ENCODE measurements around the gene TRAFD1. TPM values are rescaled to one million over a fixed set of nuclear protein-coding genes. Genes with fewer than 3 reads are reported as not detected.

The TRAFD1 gene
- total and polyA plus RNA-seq, 2 donors (not counting 3 experiments of a cell fraction or from before 2014, with no cell fraction given), result 20.3 to 24.9 TPM

- Histone ChIP-seq H3K27me3 (ENCODE audit: control insufficient read depth in 2 of 2, insufficient read depth in 2 of 2, low read length in 2 of 2) (no peaks in the 10 kb centered on the region), H3K27ac (ENCODE audit: insufficient read depth, low read depth, low read length) (no peak overlapping the region), H3K4me3 (replicated peaks in 1 of 3; ENCODE audit: insufficient read depth in 1 of 3, low read depth in 1 of 3, low read length in 3 of 3) (no peak overlapping the region), H3K9me1 (replicated peaks; ENCODE audit: control insufficient read depth, extremely low read depth, insufficient read depth, low read length) (no peaks in the 10 kb centered on the region), H4K20me1 (replicated peaks; ENCODE audit: control insufficient read depth, extremely low read depth, insufficient read depth, low read length) (no peaks in the 10 kb centered on the region), H3K36me3 (ENCODE audit: control insufficient read depth in 2 of 2, extremely low read depth in 1 of 2, insufficient read depth in 2 of 2, low read length in 2 of 2) (peaks cover 19% of the 10 kb centered on the region in 2 experiments), H3K4me1 (ENCODE audit: control insufficient read depth, extremely low read depth, insufficient read depth, low read length) (peaks cover 3% of the 10 kb centered on the region), H3K9ac (replicated peaks; ENCODE audit: extremely low read depth, insufficient read depth, low read length) (no peak overlapping the region), H3K4me2 (ENCODE audit: insufficient read depth, low read length) (no peak overlapping the region), H3K9me3 (replicated peaks; ENCODE audit: control insufficient read depth, insufficient read depth, low read length) (no peaks in the 10 kb centered on the region), H2AFZ (ENCODE audit: low read depth, low read length) (no peak overlapping the region), H3K79me2 (ENCODE audit: control insufficient read depth, insufficient read depth, low read length) (no peaks in the 10 kb centered on the region)
- POLR2A ChIA-PET, result no interaction called here
- TF ChIP-seq MAX (IDR thresholded peaks at IDR 0.05; ENCODE audit: insufficient read depth, insufficient read length), result no peak
- TF ChIP-seq MYC (IDR thresholded peaks at IDR 0.05; ENCODE audit: low read depth, low read length), result no peak
- no peak for TF ChIP-seq EZH2 (IDR thresholded peaks at IDR 0.05; ENCODE audit: borderline replicate concordance, low read depth, low read length, severe bottlenecking)
- no peak for TF ChIP-seq POLR2AphosphoS5 (IDR thresholded peaks at IDR 0.05; ENCODE audit: insufficient read depth, low read depth, low read length)
- TF ChIP-seq GATA2 (IDR thresholded peaks at IDR 0.05; ENCODE audit: insufficient read depth, insufficient read length, low read depth, low read length), result no peak
- TF ChIP-seq FOS (IDR thresholded peaks at IDR 0.05; ENCODE audit: borderline replicate concordance, insufficient read depth, low read length), result no peak
- TF ChIP-seq CTCF (IDR thresholded peaks at IDR 0.05; ENCODE audit: extremely low read depth in 1 of 2, insufficient read depth in 1 of 2, low read depth in 1 of 2, low read length in 2 of 2), result no peak
- TF ChIP-seq POLR2A (IDR thresholded peaks at IDR 0.05; ENCODE audit: low read depth, low read length), result no peak
- no peak for TF ChIP-seq JUN (IDR thresholded peaks at IDR 0.05; ENCODE audit: borderline replicate concordance, insufficient read depth, insufficient read length, low read depth)
- dilution Hi-C loops (cut with MboI; ENCODE audit: extremely low pct_ligation_motif_present, low sequenced_read_pairs), result no loop called here
- intact Hi-C loops (cut with micrococcal nuclease), result no loop called here
- no TSS peak for BruUV-seq (replicated peaks)
- FAIRE-seq, result no peak
- DNase-seq (ENCODE audit: low read depth, low spot score), result no peak
- CTCF ChIA-PET, result no interaction called here
Observed at GRCh38 chr12:112140728-112141127, 15.4 kb downstream of the TRAFD1 start.
